Measurements from ENCODE around the gene EFCAB9. TPM values are rescaled to one million over a fixed set of nuclear protein-coding genes. Genes with fewer than 3 reads are reported as not detected.

The EFCAB9 gene
- polyA plus RNA-seq, 1 of the 3 experiments (the other 2 are of a cell fraction) = 0.10 TPM

DNA sequence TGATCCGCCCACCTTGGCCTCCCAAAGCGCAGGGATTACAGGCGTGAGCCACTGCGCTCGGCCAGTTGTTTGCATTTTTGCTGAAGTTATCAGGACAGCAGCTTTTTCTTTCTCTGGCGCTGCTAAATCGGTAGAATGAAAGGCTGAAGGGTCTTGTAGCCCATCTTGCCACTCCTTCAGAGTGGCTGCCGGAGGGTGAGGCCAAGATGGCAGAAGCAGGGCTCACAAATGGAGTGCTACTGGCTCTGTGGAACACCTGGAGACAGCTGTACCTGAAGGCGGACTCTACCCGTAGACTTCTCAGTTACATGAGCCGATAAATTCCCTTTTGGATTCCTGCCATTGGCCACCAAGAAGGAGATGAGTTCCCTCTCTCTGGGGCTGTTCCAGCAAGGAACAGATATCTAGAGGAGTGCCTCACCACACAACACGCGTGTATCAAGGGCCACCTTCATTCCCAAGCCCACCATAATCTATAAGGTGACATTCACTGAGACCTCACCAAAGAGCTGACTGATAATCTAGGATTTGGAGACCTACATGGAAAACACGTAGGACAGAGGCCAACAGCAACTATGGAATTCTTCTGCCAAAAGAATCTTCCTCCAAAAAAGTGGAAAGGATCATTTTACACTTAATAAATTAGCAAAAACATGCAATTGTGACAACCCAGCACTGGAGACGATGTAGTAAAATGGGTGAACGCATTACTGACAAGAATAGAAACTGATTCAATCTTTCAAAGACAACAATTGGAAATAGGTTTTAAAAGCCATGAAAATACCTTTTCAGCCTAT, 27.7 kb upstream of the EFCAB9 start (continued):
- TF ChIP-seq, protein P1, sequence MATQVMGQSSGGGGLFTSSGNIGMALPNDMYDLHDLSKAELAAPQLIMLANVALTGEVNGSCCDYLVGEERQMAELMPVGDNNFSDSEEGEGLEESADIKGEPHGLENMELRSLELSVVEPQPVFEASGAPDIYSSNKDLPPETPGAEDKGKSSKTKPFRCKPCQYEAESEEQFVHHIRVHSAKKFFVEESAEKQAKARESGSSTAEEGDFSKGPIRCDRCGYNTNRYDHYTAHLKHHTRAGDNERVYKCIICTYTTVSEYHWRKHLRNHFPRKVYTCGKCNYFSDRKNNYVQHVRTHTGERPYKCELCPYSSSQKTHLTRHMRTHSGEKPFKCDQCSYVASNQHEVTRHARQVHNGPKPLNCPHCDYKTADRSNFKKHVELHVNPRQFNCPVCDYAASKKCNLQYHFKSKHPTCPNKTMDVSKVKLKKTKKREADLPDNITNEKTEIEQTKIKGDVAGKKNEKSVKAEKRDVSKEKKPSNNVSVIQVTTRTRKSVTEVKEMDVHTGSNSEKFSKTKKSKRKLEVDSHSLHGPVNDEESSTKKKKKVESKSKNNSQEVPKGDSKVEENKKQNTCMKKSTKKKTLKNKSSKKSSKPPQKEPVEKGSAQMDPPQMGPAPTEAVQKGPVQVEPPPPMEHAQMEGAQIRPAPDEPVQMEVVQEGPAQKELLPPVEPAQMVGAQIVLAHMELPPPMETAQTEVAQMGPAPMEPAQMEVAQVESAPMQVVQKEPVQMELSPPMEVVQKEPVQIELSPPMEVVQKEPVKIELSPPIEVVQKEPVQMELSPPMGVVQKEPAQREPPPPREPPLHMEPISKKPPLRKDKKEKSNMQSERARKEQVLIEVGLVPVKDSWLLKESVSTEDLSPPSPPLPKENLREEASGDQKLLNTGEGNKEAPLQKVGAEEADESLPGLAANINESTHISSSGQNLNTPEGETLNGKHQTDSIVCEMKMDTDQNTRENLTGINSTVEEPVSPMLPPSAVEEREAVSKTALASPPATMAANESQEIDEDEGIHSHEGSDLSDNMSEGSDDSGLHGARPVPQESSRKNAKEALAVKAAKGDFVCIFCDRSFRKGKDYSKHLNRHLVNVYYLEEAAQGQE (IDR thresholded peaks at IDR 0.05; ENCODE audit: low read depth, low read length) = no peak
- no peak for TF ChIP-seq FOXJ3 (CRISPR knock-in tag; IDR thresholded peaks at IDR 0.05)
- no peak for TF ChIP-seq GATA2 (CRISPR knock-in tag; IDR thresholded peaks at IDR 0.05)

DNA sequence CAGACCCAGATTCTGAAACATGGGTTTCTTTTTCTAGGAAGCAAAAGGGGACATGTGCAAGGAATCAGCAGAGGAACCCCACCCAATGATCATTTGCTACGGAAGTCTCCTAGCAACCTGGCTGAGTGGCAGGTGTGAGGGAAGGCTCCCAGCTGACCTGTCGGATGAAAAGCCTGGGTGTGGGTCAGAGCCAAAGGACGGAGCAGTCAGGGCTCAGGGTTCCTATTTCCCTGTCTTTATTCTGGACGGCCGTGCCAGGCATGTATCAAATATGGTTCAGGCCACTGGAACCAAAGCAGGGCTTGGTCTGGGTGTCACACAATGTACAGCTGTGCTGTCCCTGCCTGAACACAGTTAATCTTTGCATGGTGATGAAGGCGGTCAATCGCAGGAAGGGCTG, 26.1 kb upstream of the EFCAB9 start:
- Histone ChIP-seq H3K79me2 (ENCODE audit: insufficient read depth) (peaks cover 12% of the 10 kb centered on the region), H3K9ac (no peak overlapping the region), H3K9me3 (no peaks in the 10 kb centered on the region), H3K27me3 (ENCODE audit: insufficient read depth) (no peaks in the 10 kb centered on the region), H3F3A (replicated peaks; ENCODE audit: insufficient read depth) (no peaks in the 10 kb centered on the region), H2AFZ (ENCODE audit: low read depth) (no peak overlapping the region), H3K9me2 (no peaks in the 10 kb centered on the region), H3K4me1 (ENCODE audit: control insufficient read depth in 1 of 2, insufficient read depth in 2 of 2, low read depth in 1 of 2, low read length in 1 of 2) (no peaks in the 10 kb centered on the region; a peak in 1 of 4 replicates), H3K4me3 (ENCODE audit: low read depth in 2 of 2, low read length in 1 of 2) (no peak overlapping the region), H3K4me2 (no peak overlapping the region), H3K36me3 (replicated peaks in 1 of 2; ENCODE audit: control insufficient read depth in 1 of 2, insufficient read depth in 2 of 2, low read length in 1 of 2) (no peaks in the 10 kb centered on the region), H3K27ac (ENCODE audit: low read depth in 2 of 2, low read length in 1 of 2) (no peak overlapping the region), H4K20me1 (ENCODE audit: insufficient read depth) (peaks cover 7% of the 10 kb centered on the region; the same call in 1 of the 2 replicates)
- WGBS (ENCODE audit: low lambda C conversion rate) = 93% methylated on average over 6 of the region's 7 CpGs
- TF ChIP-seq, protein P2, sequence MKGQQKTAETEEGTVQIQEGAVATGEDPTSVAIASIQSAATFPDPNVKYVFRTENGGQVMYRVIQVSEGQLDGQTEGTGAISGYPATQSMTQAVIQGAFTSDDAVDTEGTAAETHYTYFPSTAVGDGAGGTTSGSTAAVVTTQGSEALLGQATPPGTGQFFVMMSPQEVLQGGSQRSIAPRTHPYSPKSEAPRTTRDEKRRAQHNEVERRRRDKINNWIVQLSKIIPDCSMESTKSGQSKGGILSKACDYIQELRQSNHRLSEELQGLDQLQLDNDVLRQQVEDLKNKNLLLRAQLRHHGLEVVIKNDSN (IDR thresholded peaks at IDR 0.05; ENCODE audit: borderline replicate concordance, low read depth) = no peak
- TF ChIP-seq CTCF (IDR thresholded peaks at IDR 0.05) = no peak
- TF ChIP-seq MEF2A (IDR thresholded peaks at IDR 0.05; ENCODE audit: borderline replicate concordance, low read depth) = no peak
- TF ChIP-seq NRF1 (IDR thresholded peaks at IDR 0.05; ENCODE audit: low read depth, low read length) = no peak
- no peak for TF ChIP-seq MAX (IDR thresholded peaks at IDR 0.05; ENCODE audit: low read depth)
- TF ChIP-seq USF2 (IDR thresholded peaks at IDR 0.05; ENCODE audit: borderline replicate concordance, low read depth, low read length) = no peak
- no peak for TF ChIP-seq RXRA (IDR thresholded peaks at IDR 0.05; ENCODE audit: borderline replicate concordance, low read depth)
- no peak for TF ChIP-seq FOXM1 (IDR thresholded peaks at IDR 0.05; ENCODE audit: low read depth)
- DNase-seq = no peak
- POLR2A ChIA-PET = no interaction called here
- CTCF ChIA-PET = interaction anchor here (1.3 kb wide), 1 partner anchor 21 kb away, joined by 4 read pairs; the partner anchor contains the start of gene STK10
